ENCODE data around the gene ISG15.
"Not testable (repeated sequence)": the region's sequence is repeated elsewhere in the genome, so short reads cannot be mapped to it uniquely, and the experiment has no call there.

ISG15 gene

DNA sequence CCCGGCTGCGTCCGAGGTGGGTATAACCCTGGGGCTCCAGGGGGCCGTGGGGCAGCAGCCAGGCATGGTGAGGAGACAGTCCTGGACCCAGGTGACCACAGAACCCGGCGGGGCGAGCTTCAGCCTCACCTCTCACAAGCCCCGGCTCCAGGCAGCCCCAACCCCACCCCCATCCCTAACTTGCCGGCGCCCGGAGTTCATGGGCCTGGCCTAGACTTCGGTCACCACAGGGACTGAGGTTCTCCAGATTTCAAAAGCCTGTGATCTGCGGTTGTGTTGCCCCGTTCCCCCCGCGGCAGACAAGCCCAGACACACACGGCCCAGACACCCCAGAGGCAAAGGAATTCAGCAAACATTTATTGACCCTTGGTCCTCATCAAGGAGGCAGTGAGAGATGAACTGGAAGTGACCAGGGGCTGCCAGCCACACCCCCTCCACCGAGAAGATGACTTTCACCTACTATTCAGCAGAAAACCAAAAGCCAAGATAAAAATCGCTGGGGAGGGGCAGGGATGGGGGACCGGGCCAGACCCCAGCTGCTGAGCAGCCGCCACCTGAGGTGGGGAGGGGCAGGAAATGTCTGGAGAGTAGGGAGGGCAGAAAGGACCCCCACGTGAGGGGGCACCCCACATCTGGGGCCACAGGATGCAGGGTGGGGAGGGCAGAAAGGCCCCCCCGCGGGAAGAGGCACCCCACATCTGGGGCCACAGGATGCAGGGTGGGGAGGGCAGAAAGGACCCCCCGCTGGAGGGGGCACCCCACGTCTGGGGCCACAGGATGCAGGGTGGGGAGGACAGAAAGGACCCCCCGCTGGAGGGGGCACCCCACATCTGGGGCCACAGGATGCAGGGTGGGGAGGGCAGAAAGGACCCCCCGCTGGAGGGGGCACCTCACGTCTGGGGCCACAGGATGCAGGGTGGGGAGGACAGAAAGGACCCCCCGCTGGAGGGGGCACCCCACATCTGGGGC is 17.3 kb upstream of the ISG15 start:
- DNase-seq, result no peak

- no peak for DNase-seq
Observed at GRCh38 chr1:996851-997712, 16.2 kb upstream of the ISG15 start.

GRCh38 chr1:997713-997992 is 15.6 kb upstream of the ISG15 start:
- DNase-seq, result no peak

- DNase-seq, result no peak
Observed at GRCh38 chr1:997993-998744, 15.1 kb upstream of the ISG15 start.

DNA sequence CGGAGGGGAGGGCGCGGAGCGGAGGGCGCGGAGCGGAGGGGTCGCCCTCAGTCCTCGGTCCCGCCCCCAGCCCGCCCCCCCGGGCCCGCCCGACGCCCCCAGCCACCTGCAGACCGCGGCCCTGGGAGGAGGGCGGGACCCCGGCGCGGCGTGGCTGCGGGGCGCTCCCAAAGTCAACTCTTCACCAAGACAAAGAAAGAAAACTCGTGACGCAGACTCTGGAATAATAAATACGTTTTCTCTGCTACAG is 14.6 kb upstream of the ISG15 start:
- no peak for DNase-seq

- no peak for DNase-seq
Observed at GRCh38 chr1:998995-999724, 14.1 kb upstream of the ISG15 start.

GRCh38 chr1:999725-1000356 is 13.5 kb upstream of the ISG15 start, which contains the start of gene HES4:
HES4 (minus strand) TSS chr1:1000097; CDS start chr1:999973, 124 bp downstream.
- DNase-seq, result peak; percentile 68 to 75

DNA sequence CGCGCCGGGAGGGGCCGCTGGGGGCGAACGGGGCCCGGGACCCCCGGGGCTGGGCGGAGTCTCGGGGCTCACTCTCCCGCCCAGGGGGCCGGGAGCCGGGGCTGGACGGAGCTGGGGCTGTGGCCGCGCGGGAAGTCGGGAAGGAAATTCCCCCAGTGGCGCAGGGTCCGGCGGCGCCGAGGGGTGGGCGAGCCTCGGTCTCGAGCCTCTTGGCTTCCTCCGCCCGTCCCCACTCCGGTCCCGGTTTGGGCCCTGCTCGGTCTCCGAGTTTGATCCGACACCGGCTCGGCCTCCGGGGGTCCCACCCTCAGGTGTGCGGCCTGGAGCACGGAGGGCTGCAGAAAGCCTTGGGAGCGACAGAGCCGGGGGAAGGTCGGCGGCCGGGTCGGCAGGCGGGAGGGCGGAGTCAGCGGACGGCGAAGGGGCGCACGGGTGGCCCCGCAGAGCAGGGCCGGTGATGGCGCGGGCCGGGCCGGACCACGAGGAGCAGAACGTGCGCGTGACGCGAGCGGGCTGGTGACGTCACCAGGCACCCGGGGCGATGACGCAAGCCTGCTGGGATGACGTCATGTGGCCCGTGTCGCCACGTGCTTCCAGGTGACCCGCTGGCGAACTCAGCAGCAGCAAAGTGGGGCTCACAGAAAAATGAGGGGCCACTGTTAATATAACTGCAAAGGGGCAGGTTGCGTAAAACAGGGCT is 12.8 kb upstream of the ISG15 start:
- peak; percentile 69 to 76 for DNase-seq

DNA sequence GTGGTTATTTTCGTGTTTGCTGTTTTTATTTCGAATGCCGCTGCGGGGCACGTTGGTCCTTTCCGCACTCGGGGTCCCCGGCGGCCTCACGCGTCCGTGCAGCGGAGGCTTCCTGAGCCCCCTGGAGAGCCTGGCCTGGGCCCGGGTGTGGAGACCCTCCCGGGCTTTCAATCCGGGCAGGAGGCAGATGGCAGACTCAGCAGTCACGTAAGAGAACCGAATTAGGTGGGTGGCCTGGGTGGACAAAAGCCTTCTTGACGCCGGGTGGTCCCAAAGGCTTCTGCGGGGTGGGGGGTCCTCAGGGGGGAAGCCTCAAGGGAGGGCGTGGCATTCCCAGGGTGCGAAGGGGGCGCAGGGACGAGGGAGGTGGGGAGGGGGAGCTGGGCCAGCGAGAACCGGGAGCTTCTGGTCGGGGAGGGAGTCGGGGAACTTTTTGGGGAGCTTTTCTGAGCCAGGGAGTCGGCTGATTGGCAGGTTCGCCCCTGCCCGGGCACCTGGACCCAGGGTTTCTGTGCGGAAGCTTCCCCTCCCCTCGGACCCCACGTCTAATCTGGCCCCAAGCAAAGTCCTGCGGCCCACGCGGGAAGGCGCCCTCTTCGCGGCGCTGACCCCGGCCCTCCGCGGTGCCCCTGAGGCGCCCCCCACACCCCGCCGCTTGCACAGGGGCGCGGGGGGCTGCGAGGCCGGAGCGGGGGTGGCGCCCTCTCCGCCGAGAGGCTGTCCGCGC is 12.1 kb upstream of the ISG15 start:
- no peak for DNase-seq

- DNase-seq, result no peak
Observed at GRCh38 chr1:1003618-1004419, 9.5 kb upstream of the ISG15 start.

DNA sequence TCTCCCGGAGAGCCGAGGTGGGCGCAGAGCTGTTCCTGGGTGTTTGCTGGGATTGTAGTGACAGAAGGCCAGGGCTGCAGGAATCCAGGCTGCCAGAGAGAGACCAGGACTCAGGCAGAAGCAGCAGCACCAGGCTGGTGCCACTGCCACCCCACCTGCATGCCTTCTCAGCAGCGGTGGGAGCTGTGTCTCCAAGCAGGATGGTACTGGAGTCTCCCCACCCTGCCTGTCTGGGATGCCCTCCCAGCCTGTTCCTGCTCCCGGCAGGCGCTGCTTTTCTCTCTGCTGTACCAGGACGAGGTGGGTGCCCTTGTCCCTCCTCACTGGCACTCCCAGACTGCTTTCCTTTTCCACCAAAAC is 8.9 kb upstream of the ISG15 start:
- no peak for DNase-seq

GRCh38 chr1:1004780-1005697 is 8.3 kb upstream of the ISG15 start:
- no peak for DNase-seq

DNA sequence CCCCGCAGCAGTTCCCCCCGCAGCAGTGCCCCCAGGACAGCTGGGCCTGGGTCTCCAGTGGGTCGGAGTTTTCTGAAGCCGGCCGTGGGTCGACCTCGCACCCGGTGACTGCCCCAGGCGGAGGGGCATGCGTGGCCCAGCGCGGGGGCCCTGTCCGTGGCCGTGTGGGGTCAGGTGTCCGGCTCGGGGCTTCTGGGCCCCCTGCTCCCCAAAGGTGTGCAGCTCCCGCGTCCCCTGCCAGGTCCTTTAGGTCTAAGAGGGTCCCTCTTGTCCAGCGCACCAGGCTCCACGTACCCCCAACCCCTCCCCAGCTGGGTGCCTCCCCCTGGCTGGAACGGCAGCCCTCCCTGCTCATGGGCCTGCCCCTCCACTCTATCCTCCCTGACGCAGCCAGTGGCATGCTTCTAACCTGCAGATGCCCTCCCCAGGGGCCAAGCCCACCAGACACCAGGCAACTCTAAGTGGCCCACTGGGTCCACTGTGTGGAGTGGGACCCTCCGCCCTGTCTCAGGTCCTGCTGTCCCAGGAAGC is 7.5 kb upstream of the ISG15 start:
- DNase-seq, result no peak

DNA sequence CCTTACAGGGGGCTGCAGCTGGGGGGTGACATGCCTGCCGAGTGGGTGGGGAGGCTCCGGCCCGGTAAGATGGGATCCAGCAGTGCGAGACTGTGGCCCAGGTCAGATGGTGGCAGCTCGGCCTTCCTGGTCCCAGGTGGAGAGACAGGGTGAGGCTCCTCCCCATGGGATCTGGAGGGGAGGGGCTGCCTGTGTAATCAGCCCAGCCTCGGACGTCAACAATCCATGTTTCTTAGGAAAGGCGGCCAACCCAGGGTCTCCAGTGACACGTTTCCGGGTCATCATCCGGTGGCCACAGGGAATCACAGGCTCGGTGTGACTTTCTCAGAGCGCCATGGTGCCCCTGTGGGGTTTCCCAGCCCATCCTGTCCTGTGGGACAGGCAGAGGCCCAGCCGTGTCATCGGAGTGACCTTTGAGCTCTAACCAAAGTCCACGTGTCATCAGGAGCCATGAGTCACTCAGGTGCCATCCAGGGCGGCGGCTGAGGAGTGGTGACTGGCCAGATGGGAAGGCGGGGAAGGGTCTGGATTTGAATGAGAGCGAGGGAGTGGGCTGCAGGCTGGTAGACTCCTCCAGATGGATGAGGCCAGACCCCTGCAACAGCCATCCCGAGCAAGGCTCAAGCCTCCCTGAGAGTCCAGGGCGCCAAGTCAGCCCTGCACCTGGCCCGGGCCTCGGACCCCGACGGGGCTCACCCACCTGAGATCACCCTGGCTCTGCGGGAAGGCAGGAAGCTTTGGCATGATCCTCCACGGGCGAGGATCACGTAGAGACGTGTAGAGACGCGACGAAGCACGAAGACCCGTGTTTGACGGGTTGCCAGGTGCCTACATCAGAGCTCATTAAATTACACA is 6.8 kb upstream of the ISG15 start:
- DNase-seq, result no peak

GRCh38 chr1:1010131-1010530 is 3.2 kb upstream of the ISG15 start:
- not testable (repeated sequence) for DNase-seq

DNA sequence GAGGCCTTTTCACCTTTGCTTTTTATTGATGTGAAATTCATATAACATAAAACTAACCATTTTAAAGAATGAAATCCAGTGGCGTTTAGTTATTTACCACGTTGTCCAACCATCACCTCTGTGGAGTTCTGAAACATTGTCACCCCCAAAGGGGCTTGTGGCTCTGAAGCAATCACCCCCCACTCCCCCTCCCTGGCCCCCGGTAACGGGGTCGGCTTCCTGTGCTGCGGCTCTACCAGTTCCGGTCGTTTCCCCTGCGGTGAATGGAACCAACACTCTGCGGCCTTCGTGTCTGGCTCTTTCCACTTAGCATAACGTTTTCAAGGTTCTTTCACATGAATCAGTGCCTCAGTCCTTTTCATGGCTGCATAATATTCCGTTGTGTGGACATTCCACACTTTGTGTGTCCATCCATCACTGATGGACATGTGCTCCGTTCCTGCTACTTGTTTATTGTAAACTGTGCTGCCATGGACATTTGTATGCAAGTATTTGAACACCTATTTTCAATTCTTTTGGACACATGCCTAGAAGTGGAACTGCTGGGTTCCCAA is 1.8 kb upstream of the ISG15 start:
- DNase-seq, result no peak

- DNase-seq, result not testable (repeated sequence)
Observed at GRCh38 chr1:1012736-1013104, 577 bp upstream of the ISG15 start.

Measured in stimulated activated CD4-positive, alpha-beta T cell treated with anti-CD3 and anti-CD28 coated beads, Interleukin-4, amount 100 ng/mL, for 4 hours (primary cell).